ENCODE measurements around the gene ANKRD35.

DNA sequence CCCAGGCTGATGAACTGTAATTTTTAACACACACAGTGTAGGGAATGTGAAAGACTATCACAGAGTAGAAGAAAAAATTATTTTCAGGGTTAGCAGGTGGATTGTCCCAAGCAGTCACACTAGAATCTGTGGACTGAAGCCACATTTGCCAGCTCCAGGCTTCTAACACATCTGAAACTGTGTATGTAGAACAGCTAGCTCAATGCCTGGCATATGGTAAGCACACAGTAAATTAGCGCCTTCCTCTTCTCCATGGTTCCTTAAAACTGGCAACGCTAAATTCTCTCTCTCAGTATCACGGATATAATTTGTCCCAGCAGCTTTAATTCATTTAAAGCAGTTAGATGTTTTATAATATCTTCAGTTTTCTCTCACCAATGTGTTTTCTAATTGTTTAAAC, 42.6 kb downstream of the ANKRD35 start:
- TF ChIP-seq, protein P1, sequence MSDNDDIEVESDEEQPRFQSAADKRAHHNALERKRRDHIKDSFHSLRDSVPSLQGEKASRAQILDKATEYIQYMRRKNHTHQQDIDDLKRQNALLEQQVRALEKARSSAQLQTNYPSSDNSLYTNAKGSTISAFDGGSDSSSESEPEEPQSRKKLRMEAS (IDR thresholded peaks at IDR 0.05; ENCODE audit: low read depth), result no peak
- TF ChIP-seq CHD2 (IDR thresholded peaks at IDR 0.05; ENCODE audit: low read length, partially characterized antibody) (no peak), JUND (IDR thresholded peaks at IDR 0.05) (no peak), FOXJ3 (CRISPR knock-in tag; IDR thresholded peaks at IDR 0.05) (no peak), RCOR1 (IDR thresholded peaks at IDR 0.05; ENCODE audit: low read length) (no peak)
- TF ChIP-seq, protein P2, sequence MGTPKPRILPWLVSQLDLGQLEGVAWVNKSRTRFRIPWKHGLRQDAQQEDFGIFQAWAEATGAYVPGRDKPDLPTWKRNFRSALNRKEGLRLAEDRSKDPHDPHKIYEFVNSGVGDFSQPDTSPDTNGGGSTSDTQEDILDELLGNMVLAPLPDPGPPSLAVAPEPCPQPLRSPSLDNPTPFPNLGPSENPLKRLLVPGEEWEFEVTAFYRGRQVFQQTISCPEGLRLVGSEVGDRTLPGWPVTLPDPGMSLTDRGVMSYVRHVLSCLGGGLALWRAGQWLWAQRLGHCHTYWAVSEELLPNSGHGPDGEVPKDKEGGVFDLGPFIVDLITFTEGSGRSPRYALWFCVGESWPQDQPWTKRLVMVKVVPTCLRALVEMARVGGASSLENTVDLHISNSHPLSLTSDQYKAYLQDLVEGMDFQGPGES (IDR thresholded peaks at IDR 0.05; ENCODE audit: low read depth, low read length), result no peak
- TF ChIP-seq, protein P3, sequence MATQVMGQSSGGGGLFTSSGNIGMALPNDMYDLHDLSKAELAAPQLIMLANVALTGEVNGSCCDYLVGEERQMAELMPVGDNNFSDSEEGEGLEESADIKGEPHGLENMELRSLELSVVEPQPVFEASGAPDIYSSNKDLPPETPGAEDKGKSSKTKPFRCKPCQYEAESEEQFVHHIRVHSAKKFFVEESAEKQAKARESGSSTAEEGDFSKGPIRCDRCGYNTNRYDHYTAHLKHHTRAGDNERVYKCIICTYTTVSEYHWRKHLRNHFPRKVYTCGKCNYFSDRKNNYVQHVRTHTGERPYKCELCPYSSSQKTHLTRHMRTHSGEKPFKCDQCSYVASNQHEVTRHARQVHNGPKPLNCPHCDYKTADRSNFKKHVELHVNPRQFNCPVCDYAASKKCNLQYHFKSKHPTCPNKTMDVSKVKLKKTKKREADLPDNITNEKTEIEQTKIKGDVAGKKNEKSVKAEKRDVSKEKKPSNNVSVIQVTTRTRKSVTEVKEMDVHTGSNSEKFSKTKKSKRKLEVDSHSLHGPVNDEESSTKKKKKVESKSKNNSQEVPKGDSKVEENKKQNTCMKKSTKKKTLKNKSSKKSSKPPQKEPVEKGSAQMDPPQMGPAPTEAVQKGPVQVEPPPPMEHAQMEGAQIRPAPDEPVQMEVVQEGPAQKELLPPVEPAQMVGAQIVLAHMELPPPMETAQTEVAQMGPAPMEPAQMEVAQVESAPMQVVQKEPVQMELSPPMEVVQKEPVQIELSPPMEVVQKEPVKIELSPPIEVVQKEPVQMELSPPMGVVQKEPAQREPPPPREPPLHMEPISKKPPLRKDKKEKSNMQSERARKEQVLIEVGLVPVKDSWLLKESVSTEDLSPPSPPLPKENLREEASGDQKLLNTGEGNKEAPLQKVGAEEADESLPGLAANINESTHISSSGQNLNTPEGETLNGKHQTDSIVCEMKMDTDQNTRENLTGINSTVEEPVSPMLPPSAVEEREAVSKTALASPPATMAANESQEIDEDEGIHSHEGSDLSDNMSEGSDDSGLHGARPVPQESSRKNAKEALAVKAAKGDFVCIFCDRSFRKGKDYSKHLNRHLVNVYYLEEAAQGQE (IDR thresholded peaks at IDR 0.05; ENCODE audit: low read depth, low read length), result no peak
